Transverse colon (tissue), 4 donors: ENCODE measurements around the gene KTN1.

Experiments
- CTCF ChIP-seq, 5 experiments: fragments of 200-600 bp in 3 of 5; fragments of 450-650 bp in 2 of 5; sonication (generic) in 3 of 5; IDR thresholded peaks; 1 replicate in 2 of 5; 2 replicates in 3 of 5; pipeline ENCODE4 v1.5.1; 2016 to 2017; ENCODE audit warnings: antibody characterized with exemption in 5 of 5, inconsistent platforms in 3 of 5, mild to moderate bottlenecking in 2 of 5, moderate library complexity in 1 of 5
- EP300 ChIP-seq: sonication (generic); formaldehyde crosslinking; IDR thresholded peaks from one replicate; pipeline ENCODE4 v1.6.1; 2017; ENCODE audit warnings: antibody characterized with exemption, low read depth
- POLR2A ChIP-seq: fragments of 450-650 bp; IDR thresholded peaks from one replicate; pipeline ENCODE4 v1.6.1; 2016; ENCODE audit warnings: antibody characterized with exemption, mild to moderate bottlenecking, moderate library complexity
- POLR2AphosphoS5 ChIP-seq, 3 donors: sonication (generic); formaldehyde crosslinking; IDR thresholded peaks; one replicate each; pipeline ENCODE4 v1.6.1; 2016; ENCODE audit warnings: antibody characterized with exemption in 3 of 3

GRCh38 chr14:55707365-55707804 is 127.4 kb downstream of the KTN1 start:
- TF ChIP-seq CTCF (IDR thresholded peaks at IDR 0.05) (peak; percentile 55 to 77 (median 64)), POLR2A (no peak), EP300 (no peak), POLR2AphosphoS5 (IDR thresholded peaks at IDR 0.05) (no peak)
